D341Med (cell line): ENCODE data around the gene RIN1.
"Not testable (repeated sequence)": the region's sequence is repeated elsewhere in the genome, so short reads cannot be mapped to it uniquely, and the experiment has no call there.

ENCODE experiments used
- DNase-seq: peaks from one replicate; pipeline ENCODE4 v3.0.0; 2012; ENCODE audit warnings: low spot score

The RIN1 gene

DNA sequence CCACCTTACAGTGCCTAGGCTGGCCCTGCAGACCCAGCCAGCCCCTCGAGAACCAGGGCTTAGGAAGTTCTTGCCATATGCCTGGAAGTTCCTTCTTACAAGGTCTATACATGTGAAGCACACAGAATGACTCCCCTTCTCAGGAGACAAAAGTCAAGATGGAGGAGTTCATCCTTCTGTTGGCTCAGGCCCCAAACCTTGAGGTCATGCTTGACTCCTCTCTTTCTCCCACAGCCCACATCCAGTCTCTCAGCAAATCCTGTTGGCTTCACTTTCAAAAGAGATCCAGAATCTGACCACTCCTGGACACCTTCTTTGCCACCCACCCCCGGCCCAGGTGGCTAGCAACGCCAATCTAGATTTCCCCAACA is 17.6 kb downstream of the RIN1 start:
- DNase-seq: no peak

DNA sequence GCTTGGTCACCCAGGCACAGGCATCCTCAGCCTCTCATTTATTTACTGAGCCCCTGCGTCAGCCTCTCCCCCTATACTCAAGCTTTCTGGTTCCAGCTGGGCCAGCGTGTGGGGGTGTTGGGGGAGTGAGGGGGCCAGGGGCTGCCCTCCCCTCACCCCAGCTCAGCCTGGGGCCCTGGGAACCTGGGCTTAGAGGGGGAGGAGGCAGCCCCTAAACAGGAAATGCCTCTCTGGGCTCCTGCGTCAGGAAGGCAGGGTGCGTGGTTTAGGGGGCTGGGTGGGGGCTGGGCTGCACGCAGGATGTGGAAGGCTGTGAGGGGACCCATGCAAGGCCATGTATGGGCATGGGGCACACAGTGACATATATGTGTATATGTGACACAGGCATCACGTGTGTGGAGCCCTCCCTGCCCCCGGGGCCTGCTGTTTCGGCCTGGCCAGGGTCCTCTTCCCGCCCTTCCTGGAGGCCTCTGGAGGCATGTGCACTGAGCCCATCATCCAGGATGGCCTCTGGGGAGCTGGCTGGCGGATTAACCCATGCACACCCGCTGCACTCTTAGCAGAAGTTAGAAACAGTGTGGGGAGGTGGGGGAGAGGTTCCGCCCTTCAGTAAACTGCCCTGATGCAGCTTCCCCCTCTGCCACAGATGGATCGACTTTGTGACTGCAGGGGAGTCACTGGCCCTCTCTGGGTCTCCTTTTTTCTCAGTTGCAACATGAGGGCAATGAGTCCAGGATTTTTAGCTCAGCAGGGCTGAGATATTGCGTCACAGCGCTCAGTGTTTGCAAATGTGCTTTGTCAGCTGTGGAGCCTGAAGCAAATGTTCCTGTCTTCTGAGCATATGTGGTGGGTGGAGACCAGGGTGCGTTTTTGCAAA is 18.3 kb downstream of the RIN1 start:
- peak; percentile 75 for DNase-seq

DNA sequence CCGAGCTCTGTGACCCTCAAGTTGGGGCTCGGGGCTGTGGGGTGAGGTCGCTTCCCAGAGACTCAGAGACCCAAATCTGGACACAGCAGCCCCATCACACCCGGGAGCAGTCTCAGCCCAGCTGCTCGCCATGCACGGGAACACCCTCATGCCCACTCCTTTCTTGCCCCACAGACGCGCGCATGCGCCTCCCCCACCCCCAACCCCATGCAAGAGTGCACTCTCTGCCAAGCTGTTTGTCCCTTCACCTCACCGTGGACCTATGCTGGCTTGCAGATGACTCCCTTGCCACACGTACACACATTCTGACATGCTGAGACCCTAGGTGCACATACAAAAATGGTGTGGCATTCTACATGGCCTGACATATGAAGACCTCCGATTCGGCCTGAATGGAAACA is 18.9 kb downstream of the RIN1 start:
- DNase-seq: no peak

DNA sequence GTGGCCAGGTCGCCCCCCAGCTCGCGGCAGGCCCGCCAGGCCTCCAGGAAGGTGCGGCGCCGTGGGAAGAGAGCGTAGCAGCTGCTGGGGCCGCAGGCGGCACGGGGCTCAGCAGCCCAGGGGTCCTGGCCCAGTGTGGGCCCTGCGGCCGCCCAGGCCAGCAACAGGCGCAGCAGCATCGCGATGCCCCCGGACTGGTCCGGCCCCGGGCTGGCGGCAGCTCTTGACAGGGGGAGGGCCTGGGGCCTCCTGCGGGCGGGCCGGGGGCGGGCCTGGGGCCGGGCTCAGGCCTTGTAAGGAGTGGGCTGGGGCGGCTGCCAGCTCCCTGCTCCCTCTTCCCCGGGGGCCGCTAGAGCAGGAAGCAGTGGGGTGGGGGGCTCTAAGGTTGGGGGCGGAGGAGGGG is 19.4 kb downstream of the RIN1 start, which contains the start of gene CD248:
Gene CD248, minus strand, starts transcription at position 196 of the 403 bp plus-strand sequence. Its CDS starts 17 bp downstream, at position 179.
- peak; percentile 66 for DNase-seq

DNA sequence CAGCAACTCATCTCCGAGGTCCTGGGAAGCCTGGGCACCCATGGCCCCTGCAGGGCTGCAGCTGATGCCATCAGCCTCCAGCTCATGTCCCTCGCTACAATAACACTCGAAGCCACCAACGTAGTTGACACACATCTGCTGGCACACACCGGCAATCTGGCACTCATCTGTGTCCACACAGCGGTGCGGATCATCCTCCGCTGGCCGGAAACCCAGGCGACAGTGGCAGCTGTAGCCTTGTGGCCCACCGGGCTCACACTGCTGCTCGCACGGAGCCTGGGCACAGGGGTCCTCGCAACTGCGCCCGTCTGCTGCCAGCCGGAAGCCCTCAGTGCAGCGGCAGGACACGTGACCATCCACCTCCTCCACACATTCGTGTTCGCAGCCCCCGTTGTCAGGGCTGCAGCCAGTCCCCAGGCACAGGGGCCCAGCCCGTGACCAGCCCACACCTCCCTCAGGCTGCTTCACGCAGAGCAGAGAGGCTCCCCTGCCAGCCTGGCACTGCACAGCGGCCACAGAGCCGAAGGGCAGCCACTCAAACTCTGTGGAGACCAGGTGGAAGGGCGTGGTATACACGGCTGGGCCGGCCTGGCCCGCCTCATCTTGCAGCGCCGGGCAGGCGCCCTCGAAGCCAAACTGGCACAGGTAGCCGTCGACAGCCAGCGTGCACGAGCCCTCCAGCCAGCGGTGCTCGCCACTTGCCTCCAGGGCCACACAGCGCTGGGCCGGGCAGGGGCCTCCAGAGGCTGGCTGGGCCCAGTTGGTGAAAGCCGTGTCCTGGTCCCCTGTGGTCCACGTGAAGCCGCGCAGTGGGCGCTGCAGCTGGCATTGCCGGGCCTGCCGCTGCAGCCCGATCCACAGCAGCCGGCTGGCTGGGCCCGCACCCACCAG is 20.1 kb downstream of the RIN1 start:
- no peak for DNase-seq

DNA sequence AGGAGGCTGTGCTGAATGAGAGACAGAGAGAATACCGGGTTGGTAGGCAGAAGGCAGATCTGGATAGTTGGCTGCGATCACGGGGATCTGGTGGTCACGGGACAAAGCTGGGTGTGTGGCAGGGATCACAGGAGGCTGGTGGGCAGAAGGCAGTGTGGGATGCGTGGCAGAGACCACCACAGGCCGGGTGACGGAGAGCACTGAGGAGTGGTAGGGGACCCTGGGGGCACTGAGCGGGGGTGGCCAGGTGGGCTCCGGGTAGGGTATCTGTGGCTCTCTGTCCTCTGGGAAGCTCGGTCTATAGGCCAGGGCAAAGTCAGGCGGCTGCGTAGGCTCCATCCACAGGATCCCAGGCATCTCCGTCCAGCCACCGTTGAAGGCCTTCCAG is 20.7 kb downstream of the RIN1 start:
- DNase-seq: no peak

DNA sequence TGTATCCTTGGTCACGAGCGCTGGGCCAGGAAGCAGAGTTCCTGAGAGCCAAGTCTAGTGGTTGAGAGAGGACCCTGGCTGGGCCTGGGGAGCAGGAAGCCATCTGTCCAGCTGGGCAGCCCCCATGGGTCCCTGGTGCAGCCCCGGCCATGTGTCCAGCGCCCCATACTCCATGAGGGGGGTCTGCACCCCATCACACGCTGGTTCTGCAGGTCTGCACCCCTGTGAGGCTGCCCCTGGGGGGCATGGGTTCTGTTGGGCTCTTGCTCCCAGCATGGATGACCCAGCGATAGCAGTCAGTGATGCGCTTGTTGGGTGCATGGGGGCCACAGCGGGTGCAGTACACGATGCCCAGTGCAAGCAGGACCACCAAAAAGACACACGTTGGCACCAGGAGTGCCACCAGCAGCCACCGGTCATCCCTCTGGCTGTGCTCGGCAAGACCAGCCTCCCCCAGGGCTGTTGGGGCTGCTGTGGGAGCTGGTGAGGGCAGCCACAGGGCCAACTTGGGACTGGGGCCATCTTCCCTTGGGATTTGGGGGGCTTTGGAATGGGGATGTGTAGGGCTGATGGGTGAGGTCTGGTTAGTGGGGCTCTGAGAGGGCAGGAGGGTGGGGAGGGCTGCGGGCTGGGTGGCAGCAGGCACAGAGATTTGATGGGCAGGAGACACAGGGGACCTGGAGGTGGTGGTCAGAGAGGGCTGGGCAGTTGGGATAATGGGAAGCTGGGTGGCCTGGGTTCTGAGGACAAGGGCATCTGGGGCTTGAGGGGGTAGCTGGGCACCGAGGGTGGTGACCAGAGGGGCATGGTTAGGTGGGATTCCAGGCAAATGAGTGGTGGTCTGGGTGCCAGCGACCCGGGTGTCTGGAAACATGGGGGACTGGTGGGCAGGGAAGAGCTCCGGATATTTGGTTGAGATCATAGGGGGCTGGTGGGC is 21.4 kb downstream of the RIN1 start:
- DNase-seq: no peak

DNA sequence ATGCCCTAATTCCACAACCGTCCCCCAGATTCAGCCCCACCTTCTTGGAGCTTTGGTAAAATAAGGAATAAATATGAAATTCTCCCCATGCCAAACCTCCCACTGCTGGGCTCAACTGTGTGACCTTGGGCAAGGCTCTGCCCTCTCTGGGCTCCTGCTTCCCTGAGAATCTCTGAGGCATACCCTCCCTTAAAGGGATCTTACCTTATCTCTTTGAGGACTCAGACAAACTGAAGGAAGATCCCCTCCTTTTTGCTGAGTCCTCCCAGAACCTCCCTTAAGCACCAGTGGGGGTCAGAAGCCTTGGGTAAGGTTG is 22.1 kb downstream of the RIN1 start:
- no peak for DNase-seq

DNA sequence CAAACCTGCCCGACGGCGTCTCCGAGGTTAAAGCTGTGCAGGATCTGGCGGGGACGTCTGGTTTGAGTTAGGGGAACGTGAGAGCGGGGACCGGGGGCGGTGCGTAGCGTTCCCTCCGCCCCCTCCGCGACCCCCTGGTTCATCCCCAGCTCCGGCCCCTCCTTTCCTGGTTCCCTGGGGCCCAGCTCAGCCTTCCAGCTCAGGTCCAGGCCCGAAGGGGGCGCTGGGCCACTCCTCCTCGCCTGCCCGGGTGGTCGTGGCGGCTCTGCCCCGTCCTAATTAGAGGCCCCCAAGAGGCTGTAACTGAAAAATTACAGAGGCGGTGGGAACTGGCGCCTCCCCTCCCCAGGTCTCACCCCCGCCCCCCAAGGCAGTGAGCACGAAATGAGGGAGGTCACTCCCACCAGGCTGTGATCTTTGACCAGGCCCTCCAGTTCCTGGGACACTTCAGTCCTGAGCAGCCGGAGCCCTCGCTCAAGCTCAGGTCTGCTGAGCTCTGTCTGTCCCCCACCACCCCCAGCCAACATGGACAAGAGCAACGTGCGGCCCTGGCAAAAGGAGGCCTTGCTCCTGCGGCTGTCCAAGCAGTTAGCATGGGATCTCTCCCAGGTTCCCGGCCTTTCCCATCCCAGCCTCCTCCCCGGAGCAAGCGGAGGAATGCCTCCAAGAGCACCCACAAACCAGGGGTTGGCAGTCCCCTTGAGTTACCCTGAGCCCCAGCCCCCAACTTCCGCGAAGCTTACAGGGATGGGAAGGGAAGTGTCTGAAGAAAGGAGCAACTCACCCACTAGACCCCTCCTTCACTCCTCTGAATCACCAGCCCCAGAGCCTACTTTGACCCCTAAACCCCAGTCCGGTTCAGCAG is 22.7 kb downstream of the RIN1 start:
- peak; percentile 75 for DNase-seq

DNA sequence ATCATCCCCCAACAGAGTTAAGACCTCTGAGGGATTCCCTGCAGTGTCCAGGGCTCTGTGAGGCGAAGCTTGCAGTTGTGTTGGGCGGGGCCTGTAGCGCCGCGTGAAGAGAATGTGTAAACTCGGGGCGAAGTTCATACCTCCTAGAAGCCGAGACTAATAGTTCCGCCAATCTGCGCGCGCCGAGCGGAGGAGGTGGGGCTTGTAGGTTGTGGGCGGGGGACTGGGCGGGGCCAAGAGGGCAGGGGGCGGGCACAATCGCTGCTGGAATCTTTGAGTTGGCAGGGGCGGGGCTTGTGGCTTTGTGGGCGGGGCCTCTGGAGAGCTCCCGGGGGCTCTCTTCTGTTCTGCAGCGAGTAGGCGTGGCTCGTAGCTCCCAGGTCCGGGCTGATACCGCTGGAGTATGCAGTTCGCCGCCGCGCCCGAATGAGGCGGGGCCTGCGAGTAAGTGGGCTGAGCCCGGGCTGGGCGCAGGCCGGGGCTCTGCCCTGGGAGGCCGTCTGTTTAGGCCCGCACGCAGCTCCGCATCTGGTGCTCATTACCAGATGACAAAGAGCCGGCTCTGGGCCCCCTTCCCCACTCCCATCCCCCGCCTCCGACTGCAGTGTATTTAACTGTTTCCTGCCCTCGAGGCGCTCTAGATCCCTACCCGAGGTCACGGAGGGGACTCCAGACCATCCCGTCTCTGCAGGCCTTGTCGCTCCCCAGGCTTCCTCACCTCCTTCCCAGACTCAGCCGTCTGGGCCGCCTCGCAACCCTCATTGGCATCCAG is 23.5 kb downstream of the RIN1 start:
- peak; percentile 94 for DNase-seq

DNA sequence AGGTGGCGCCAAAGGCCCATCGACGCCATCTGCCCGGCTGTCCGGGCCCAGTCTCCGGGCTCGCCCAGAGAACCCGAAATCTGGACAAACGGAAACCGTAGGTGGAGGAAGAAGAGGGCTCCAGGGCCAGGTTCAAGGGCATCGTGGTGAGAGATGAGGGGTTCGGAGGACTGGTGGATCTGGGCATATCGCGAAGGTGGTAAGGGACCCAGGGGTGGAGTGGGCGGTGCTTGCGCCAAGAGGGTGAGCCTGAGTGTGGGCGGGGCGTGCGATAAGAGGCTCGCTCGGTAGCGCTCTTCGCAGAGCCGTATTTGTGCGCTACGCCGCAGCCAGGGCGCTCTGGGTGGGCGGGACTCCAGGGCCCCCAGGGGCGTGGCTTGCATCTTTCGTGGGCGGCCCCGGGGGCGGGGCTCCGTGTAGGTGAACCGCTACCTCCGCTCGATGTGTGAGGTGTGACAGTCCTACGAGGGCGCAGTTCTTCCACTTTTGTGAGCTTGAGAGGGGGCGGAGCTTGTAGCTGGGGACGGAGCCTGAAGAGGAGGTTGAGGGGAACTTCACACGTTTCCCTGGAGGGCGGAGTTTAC is 24.2 kb downstream of the RIN1 start:
- DNase-seq: peak; percentile 91

DNA sequence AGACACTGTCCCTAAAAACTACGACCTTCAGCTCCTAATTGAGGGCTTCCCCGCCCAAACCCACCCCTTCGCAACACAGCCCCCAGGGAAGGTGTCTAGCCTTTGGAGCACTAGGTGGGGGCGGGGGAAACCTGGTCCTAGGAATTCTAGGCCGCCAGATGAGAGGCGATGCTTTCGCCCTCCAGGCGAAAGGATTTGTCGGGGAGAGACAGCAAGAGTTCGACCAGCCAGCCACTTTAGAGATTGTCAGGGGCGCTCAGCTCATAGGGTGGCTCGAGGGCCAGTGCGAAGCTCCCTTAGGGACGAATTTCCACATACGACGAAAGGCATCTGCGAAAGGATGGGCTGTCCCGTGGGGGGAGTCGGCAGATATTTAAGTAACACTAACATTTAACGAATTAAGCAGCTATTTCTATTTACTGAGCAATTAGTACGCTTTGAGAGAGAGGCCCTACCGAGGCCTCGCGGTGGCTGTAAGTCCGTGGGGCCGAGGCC is 24.7 kb downstream of the RIN1 start:
- no peak for DNase-seq

DNA sequence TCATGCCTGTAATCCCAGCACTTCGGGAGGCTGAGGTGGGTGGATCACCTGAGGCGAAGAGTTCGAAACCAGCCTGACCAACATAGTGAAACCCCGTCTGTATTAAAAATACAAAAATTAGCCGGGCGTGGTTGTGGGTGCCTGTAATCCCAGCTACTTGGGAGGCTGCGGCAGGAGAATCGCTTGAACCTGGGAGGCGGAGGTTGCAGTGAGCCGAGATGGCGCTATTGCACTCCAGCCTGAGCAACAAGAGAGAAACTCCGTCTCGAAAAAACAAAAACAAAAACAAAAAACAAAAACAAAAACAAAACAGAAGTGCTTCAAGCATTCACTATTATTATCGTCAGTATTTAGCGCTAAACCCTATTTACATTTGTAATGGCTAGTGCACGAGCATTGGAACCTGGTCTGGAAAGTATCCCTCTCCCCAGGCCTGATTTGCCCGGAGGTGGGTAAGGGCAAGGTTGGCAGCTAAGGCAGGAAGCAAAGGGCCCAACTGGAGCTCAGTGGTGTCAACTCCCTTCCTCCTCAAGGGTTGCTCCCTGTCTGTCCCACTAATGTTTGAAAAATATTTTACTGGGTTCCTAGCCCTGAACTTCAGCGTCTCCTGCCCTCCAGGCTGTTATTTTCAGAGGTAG is 25.3 kb downstream of the RIN1 start:
- not testable (repeated sequence) for DNase-seq

DNA sequence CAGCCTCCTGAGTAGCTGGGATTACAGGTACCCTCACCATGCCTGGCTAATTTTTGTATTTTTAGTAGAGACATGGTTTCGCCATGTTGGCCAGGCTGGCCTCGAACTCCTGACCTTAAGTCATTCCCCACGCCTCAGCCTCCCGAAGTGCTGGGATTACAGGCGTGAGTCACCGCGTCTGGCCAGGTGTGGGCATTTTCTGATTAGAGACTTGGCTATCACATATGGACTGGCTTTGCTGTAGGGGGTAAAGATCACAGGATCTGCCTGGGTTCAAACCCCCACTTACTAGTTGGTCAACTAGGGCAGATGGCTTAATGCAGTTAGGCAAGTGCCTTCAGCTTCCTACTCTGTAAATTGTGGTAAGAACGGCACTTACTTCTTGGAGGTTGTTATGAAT is 25.9 kb downstream of the RIN1 start:
- no peak for DNase-seq

DNA sequence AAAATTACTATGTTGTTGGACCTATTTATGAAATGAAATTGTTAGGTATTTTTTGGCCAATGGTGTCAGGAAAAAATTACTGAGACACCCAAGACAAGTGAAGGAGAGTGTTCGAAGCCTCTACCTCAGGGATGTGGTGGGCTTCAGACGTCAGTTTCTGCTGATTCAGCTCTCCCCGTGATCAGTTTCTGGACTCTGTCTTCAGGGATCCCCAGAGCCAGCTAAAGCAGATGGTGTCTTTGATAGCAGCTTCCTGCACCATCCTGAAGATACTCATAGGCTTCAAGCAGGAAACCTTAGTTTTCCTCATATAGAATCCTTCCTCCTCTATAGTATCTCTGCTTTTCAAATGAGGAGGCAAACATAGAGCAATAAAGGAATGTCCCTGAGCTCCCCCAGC is 26.8 kb downstream of the RIN1 start:
- DNase-seq: no peak

DNA sequence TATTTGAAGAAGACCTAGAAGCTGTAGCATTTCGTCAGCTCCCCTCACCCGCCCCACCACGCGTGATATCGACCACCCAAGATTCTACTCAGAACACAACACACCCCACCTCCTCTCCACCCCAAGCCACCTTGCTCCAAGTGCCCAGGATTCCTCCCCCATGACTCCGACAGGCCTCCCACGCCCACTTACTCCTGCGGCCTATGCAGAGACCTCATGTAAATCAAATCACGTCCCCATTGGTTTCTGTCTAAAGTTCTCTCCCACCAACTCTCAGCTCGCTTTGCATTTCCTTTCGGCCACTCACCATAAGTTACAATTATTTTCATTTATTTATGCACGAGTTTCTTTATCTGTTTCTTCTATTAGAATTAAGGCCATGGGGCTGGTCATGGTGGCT is 33.6 kb downstream of the RIN1 start:
- DNase-seq: no peak

DNA sequence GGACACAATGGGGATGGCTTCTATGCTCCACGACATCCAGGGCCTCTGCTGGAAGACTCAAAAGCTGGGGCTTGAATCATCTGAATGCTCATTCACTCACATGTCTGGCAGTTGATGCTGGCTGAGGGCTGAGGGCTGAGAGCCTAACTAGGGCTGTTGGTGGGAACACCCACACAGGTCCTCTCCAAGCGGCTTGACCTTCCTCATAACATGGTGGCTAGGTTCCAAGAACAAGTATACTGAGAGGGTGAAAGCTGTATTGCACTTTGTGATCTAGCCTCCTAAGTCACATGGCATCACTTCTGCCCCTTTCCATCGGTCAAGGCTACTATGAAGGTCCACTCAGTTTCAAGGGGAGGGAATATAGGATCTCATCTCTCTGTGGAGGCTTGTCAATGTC is 37.0 kb downstream of the RIN1 start:
- no peak for DNase-seq

DNA sequence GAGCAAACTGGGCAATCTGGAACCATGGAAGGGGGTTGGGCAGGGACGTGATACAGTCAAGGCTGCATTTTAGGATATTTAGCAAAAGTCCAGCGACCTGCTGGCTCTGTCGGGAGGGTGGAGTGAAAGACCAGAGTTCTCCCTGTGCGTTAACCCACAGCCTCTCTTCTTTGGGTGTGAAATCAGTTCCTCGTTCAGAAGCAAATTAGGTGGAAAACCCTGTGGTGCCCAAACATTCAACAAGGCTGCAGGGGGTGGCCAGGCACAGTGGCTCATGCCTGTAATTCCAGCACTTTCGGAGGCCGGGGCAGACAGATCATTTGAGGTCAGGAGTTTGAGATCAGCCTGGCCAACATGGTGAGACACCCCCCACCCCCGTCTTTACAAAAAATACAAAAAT is 38.6 kb downstream of the RIN1 start:
- no peak for DNase-seq
